NCI-H1105 treated with DMSO at 0.1 percent for 48 hours (cell line): Measurements from ENCODE around the gene AUTS2.

Experiments used
- DNase-seq: peaks from one replicate; lab custom pipeline; 2025; lab: John Stamatoyannopoulos, UW

AUTS2 gene

DNA sequence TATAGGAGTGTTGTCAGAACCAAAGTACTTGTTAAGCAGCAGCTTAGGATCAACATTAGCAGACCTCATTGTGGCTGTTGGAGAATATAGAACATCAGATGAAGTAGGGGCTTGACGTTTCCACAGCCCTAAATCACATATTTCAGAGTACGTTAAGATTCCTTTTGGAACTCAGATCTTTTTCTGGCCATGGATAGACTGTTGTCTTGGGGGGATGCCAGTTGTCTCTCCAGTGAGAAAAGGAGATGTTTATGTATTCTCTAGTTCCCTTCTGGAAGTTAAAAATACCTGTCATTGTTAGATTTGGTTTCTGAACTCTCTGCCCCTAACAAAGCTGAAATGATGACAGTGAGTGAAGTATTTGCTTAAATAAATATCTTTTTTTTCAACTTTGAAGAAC is 191.3 kb downstream of the AUTS2 start:
- no peak for DNase-seq

DNA sequence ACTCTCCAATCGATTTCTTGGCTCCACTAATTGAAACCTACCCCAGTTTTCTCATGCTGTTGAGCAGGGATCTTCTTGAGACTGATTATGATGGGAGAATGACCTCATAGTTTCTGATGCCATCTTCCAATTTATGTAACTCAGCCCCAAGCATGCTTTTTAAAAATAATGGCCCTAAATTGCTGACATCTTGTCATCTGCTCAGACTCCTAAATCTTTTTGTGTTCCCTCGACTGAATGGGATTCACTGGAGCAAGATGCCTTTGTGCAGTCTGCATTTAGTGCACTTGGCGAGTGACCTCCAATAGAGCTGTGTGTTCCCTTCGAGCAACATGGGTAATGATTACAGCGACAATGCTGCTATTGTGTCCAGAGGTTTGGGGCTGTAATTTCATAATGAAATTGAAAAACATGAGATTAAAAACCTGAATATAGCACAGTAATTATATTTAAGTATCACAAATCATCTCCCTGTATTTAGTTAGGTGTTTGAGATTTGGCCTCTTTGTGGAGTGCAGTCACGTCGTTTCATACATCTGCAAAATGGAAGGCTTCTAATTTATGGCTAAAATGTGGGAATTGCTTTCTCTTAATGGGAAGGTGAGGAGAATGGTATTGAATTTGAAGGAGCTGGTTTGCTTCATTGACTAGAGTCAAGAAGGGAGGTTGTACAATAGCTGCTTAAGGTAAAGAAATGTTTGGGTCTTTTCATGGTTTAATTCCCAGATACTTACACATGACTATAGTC is 192.9 kb downstream of the AUTS2 start:
- peak; percentile 69 for DNase-seq

- no peak for DNase-seq
These were observed 193.5 kb downstream of the AUTS2 start for GRCh38 chr7:69791739-69792138.

DNA sequence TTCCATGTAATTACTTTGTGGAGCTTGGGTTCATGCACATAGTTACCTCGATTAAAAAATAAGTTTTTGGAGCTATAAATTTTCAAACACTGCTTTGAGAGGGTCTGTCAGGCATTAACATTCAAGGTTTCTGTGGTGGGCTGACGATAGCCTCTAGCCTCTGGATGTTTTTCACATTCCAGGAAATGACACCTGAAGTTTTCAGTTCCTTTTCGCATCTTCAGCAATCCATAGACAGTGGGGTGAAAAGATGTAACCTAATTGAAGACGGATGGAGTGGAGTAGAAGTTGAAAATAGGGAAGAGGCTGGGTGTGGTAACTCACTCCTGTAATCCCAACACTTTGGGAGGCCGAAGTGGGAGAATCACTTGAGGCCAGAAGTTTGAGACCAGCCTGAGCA is 197.7 kb downstream of the AUTS2 start:
- no peak for DNase-seq

DNA sequence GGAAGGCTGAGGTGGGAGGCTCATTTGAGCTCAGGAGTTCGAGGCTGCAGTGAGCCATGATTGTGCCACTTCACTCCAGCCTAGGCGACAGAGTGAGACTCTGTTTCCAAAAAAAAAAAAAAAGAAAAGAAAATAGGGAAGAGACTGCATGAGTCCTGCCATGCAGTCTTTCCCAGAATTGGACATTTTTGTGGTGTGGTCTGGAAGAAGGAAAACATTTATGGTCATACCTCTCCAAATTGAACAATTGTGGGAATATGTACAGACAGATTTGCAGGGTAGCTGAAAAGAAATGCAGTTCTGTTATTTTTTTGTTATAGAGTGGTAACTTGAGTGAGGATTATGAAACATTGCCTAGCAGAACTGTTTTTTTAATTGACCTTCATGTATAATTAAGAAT is 198.1 kb downstream of the AUTS2 start:
- DNase-seq: no peak

DNA sequence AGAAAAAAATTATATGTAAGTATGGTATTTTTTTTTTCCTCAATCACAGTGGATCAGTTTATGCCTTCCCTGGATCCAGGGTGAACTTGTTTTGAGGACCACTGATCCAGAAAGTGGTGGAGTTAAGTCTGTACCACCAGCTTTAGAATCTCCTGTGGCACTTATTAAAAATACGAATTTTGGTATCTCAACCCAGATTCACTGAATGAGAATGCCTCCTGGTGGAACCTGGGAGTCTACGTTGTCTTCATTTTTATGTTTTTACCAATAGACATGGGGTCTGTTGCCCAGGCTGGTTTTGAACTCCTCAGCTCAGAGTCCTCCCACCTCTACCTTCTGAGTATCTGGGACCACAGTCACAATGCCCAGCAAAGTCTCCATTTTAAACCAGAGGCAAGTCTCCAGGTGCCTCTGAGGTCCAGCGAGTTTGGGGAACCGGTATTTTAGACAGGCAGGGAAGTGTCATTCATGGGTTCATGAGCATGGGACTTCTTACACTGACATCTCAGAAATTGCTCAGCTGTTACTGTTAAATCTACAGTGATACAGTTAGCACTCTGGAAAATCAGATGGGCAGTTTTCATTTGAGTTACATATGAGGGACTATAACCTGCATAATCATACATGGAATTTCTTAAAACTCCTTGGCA is 200.9 kb downstream of the AUTS2 start:
- DNase-seq: no peak

- no peak for DNase-seq
These were observed 201.7 kb downstream of the AUTS2 start for GRCh38 chr7:69799990-69800389.

- DNase-seq: no peak
These were observed 202.2 kb downstream of the AUTS2 start for GRCh38 chr7:69800495-69800894.

DNA sequence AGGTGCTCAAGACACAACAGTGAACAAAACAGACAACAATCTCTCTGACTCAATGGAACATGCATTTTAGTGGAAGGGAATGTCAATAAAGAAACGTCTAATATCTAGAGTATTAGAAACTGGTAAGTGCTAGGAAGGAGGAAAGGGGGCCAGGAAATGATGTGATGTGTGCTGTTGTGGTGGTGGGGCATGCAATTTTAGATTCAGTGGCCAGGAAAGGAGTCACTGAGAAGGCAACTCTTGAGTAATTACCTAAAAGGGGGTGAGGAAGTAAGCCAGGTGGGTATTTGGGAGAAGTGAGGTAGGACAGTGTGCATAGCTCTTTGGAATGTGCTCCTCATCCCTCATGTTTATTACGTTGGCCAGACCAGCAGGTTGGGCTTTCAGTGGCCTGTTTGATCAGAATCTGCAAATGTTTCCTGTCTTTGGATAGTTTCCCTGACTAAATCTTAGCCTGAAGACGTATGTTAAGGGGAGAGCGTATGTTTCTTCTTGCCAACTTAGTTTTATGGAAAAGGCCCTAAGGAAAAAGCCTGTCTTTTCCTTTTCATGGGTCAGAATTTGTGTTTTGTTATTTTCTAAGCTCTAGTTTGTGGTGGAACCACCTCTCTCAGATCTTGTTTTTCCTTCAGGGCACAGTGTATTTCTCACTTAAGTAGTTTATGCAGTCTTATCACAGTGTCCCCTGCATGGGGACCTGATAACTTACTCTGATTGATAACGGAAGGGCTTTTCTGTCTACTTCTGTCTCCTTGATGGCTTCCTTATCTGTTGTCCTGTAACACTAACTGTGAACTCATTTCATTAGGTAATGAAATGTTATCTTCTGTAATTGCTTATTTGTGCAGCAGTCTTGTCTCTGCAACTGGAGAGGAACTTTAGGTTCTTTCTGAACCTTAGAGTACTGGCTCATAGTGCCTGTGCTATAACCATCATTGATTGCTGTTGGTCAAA is 203.7 kb downstream of the AUTS2 start:
- no peak for DNase-seq

- no peak for DNase-seq
These were observed 205.6 kb downstream of the AUTS2 start for GRCh38 chr7:69803699-69804516.

GRCh38 chr7:69804962-69805361 is 206.7 kb downstream of the AUTS2 start:
- no peak for DNase-seq

GRCh38 chr7:69808391-69808790 is 210.1 kb downstream of the AUTS2 start:
- DNase-seq: no peak

GRCh38 chr7:69811476-69812308 is 213.4 kb downstream of the AUTS2 start:
- DNase-seq: peak; percentile 30

GRCh38 chr7:69812756-69813155 is 214.5 kb downstream of the AUTS2 start:
- DNase-seq: no peak

- no peak for DNase-seq
These were observed 215.5 kb downstream of the AUTS2 start for GRCh38 chr7:69813637-69814240.

DNA sequence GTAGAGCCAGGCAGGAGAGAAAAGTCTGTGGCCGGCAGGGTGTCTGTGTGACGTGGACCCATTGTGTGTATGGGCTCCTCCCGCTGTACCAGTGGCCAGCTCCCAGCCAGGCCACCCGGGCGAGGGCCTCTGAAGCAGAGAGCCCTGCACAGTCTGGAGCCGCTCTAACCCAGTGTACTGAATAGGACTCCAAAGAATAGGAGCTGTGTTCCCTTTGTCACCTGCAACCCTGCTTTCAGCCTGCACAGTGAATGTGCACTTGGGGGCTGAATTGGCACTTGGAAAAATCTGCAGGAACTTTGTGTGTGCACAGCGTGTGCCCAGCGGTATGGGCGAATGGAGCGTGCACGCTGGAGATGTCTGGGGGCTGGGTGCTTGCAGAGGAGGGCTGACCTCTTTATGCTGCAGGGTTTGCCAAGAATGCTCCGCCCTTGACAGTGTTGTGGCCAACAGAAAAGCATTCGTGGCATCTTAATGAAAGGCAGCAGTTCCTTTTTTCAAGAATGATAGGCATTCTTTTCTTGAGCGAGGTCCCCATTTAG is 216.2 kb downstream of the AUTS2 start:
- DNase-seq: no peak

DNA sequence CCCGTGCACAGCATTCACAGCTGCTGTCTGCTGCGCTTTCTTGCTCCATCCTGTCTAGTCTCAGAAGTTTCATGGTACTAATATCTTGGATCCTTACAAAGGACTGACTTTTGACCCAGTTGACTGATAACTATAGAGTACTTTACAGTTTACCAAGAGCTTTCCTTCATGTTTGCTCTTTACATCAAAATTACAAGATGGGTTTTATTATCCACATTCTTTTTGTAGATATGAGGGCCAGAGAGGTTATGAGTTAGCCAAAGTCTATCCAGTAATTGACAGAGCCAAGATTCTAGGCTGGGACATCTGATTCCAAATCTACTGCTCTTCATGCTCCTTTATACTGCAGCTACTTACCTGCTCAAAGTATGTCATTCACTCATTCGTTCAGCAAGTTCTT is 218.2 kb downstream of the AUTS2 start:
- no peak for DNase-seq

GRCh38 chr7:69817121-69817520 is 218.8 kb downstream of the AUTS2 start:
- no peak for DNase-seq

GRCh38 chr7:69817841-69818635 is 219.8 kb downstream of the AUTS2 start:
- no peak for DNase-seq
